ENCODE measurements around the gene LY6G6C. TPM values are rescaled to one million over a fixed set of nuclear protein-coding genes. Genes with fewer than 3 reads are reported as not detected.

The LY6G6C gene
- total and polyA plus RNA-seq, 2 of the 13 experiments (the other 11 are each of a cell fraction or from before 2014, with no cell fraction given): 0.15 TPM; not detected in 1

GRCh38 chr6:31734821-31735406, 13.4 kb upstream of the LY6G6C start (continued):
- 0 out of 2 replicates have a peak, but pooled peaks have one; percentile 23 for TF ChIP-seq ZNF292 (CRISPR knock-in tag; IDR thresholded peaks at IDR 0.05; ENCODE audit: borderline replicate concordance, low read depth)
- TF ChIP-seq, protein P1, sequence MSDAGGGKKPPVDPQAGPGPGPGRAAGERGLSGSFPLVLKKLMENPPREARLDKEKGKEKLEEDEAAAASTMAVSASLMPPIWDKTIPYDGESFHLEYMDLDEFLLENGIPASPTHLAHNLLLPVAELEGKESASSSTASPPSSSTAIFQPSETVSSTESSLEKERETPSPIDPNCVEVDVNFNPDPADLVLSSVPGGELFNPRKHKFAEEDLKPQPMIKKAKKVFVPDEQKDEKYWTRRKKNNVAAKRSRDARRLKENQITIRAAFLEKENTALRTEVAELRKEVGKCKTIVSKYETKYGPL (CRISPR knock-in tag; IDR thresholded peaks at IDR 0.05): 0 out of 2 replicates have a peak, but pooled peaks have one; percentile 21
- no peak for TF ChIP-seq SMARCE1 (IDR thresholded peaks at IDR 0.05; ENCODE audit: borderline replicate concordance)
- no peak; the same call in 1 of the 2 replicates for TF ChIP-seq ZNF317 (CRISPR knock-in tag; IDR thresholded peaks at IDR 0.05)
- no peak for TF ChIP-seq ZNF337 (CRISPR knock-in tag; IDR thresholded peaks at IDR 0.05; ENCODE audit: borderline replicate concordance, low read depth)
- TF ChIP-seq CBX5 (CRISPR knock-in tag; IDR thresholded peaks at IDR 0.05; ENCODE audit: borderline replicate concordance): 0 out of 2 replicates have a peak, but pooled peaks have one; percentile 40
- TF ChIP-seq, protein P2, sequence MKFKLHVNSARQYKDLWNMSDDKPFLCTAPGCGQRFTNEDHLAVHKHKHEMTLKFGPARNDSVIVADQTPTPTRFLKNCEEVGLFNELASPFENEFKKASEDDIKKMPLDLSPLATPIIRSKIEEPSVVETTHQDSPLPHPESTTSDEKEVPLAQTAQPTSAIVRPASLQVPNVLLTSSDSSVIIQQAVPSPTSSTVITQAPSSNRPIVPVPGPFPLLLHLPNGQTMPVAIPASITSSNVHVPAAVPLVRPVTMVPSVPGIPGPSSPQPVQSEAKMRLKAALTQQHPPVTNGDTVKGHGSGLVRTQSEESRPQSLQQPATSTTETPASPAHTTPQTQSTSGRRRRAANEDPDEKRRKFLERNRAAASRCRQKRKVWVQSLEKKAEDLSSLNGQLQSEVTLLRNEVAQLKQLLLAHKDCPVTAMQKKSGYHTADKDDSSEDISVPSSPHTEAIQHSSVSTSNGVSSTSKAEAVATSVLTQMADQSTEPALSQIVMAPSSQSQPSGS (CRISPR knock-in tag; IDR thresholded peaks at IDR 0.05): no peak
- TF ChIP-seq NFKB2 (CRISPR knock-in tag; IDR thresholded peaks at IDR 0.05; ENCODE audit: borderline replicate concordance): peak; percentile 43; the same call in 1 of the 2 replicates
- peak; percentile 40 for TF ChIP-seq GATAD2A (CRISPR knock-in tag; IDR thresholded peaks at IDR 0.05)
- peak; percentile 51; the same call in 1 of the 2 replicates for TF ChIP-seq ZNF878 (CRISPR knock-in tag; IDR thresholded peaks at IDR 0.05)
- no peak for TF ChIP-seq UBTF (CRISPR knock-in tag; IDR thresholded peaks at IDR 0.05)
- TF ChIP-seq ZFP1 (CRISPR knock-in tag; IDR thresholded peaks at IDR 0.05): no peak
- TF ChIP-seq, protein P3, sequence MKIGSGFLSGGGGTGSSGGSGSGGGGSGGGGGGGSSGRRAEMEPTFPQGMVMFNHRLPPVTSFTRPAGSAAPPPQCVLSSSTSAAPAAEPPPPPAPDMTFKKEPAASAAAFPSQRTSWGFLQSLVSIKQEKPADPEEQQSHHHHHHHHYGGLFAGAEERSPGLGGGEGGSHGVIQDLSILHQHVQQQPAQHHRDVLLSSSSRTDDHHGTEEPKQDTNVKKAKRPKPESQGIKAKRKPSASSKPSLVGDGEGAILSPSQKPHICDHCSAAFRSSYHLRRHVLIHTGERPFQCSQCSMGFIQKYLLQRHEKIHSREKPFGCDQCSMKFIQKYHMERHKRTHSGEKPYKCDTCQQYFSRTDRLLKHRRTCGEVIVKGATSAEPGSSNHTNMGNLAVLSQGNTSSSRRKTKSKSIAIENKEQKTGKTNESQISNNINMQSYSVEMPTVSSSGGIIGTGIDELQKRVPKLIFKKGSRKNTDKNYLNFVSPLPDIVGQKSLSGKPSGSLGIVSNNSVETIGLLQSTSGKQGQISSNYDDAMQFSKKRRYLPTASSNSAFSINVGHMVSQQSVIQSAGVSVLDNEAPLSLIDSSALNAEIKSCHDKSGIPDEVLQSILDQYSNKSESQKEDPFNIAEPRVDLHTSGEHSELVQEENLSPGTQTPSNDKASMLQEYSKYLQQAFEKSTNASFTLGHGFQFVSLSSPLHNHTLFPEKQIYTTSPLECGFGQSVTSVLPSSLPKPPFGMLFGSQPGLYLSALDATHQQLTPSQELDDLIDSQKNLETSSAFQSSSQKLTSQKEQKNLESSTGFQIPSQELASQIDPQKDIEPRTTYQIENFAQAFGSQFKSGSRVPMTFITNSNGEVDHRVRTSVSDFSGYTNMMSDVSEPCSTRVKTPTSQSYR (CRISPR knock-in tag; IDR thresholded peaks at IDR 0.05; ENCODE audit: borderline replicate concordance): peak; percentile 95
- no peak for TF ChIP-seq ATF7 (IDR thresholded peaks at IDR 0.05)
- peak; percentile 36; the same call in 1 of the 2 replicates for TF ChIP-seq ATF7 (CRISPR knock-in tag; IDR thresholded peaks at IDR 0.05)
- no peak for TF ChIP-seq ZNF766 (CRISPR knock-in tag; IDR thresholded peaks at IDR 0.05; ENCODE audit: borderline replicate concordance)
- no peak for TF ChIP-seq ZNF121 (CRISPR knock-in tag; IDR thresholded peaks at IDR 0.05)
- TF ChIP-seq, protein P4, sequence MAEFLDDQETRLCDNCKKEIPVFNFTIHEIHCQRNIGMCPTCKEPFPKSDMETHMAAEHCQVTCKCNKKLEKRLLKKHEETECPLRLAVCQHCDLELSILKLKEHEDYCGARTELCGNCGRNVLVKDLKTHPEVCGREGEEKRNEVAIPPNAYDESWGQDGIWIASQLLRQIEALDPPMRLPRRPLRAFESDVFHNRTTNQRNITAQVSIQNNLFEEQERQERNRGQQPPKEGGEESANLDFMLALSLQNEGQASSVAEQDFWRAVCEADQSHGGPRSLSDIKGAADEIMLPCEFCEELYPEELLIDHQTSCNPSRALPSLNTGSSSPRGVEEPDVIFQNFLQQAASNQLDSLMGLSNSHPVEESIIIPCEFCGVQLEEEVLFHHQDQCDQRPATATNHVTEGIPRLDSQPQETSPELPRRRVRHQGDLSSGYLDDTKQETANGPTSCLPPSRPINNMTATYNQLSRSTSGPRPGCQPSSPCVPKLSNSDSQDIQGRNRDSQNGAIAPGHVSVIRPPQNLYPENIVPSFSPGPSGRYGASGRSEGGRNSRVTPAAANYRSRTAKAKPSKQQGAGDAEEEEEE (CRISPR knock-in tag; IDR thresholded peaks at IDR 0.05; ENCODE audit: borderline replicate concordance): no peak

Measured in HepG2 (cell line).